ENCODE results near the gene TTC32.

- TF ChIP-seq EZH2 (IDR thresholded peaks at IDR 0.05; ENCODE audit: low read depth, unreplicated experiment) (no peak), CTCF (conservative IDR thresholded peaks at IDR 0.05; ENCODE audit: low read depth in 2 of 2) (no peak), POLR2AphosphoS5 (IDR thresholded peaks at IDR 0.05; ENCODE audit: low read depth) (no peak), CREB1 (CRISPR knock-in tag; IDR thresholded peaks at IDR 0.05; ENCODE audit: low read depth) (no peak), ZNF462 (CRISPR knock-in tag; IDR thresholded peaks at IDR 0.05) (no peak), ETS1 (IDR thresholded peaks at IDR 0.05) (no peak), NANOG (IDR thresholded peaks at IDR 0.05; ENCODE audit: borderline replicate concordance) (no peak), EZH2phosphoT487 (IDR thresholded peaks at IDR 0.05; ENCODE audit: unreplicated experiment) (no peak)
Observed at GRCh38 chr2:19848952-19849351, 52.8 kb downstream of the TTC32 start.
